ENCODE measurements around the gene NSD2. TPM values are rescaled to one million over a fixed set of nuclear protein-coding genes. Genes with fewer than 3 reads are reported as not detected.
"Not testable (repeated sequence)": the region's sequence is repeated elsewhere in the genome, so short reads cannot be mapped to it uniquely, and the experiment has no call there.

Gene NSD2
- total and polyA plus RNA-seq, 3 donors from 2014 or later: 108 to 144 (median 124) TPM

- Histone ChIP-seq H3K27ac (no peak overlapping the region), H3K4me3 (no peak overlapping the region), H3K9me3 (no peaks in the 10 kb centered on the region), H3K27me3 (no peaks in the 10 kb centered on the region), H3K36me3 (ENCODE audit: low read depth, missing control alignments) (no peaks in the 10 kb centered on the region), H3K4me1 (no peaks in the 10 kb centered on the region)
- TF ChIP-seq CTCF (IDR thresholded peaks at IDR 0.05) (no peak), POLR2A (IDR thresholded peaks at IDR 0.05) (no peak)
- DNase-seq: no peak
- 78 to 88% methylated on average over 6 of the region's 6 CpGs for WGBS, 2 donors
- intact Hi-C loops (cut with DNase I; ENCODE audit: low total_unique reads): loop anchor here (10.0 kb wide), 1 partner anchor 146 kb away; no protein-coding TSS in a partner anchor
Observed at GRCh38 chr4:1901127-1901526, 29.9 kb downstream of the NSD2 start.

GRCh38 chr4:1902243-1902642, 31.1 kb downstream of the NSD2 start:
- Histone ChIP-seq H3K9me3 (no peaks in the 10 kb centered on the region), H3K4me1 (no peaks in the 10 kb centered on the region), H3K36me3 (ENCODE audit: low read depth, missing control alignments) (no peaks in the 10 kb centered on the region), H3K27ac (no peak overlapping the region), H3K27me3 (no peaks in the 10 kb centered on the region), H3K4me3 (no peak overlapping the region)
- intact Hi-C loops (cut with DNase I; ENCODE audit: low total_unique reads): loop anchor here (10.0 kb wide), 1 partner anchor 147 kb away; no protein-coding TSS in a partner anchor
- WGBS, 2 donors: 87 to 100% methylated on average over 2 of the region's 2 CpGs
- DNase-seq: no peak
- TF ChIP-seq POLR2A (IDR thresholded peaks at IDR 0.05) (no peak), CTCF (IDR thresholded peaks at IDR 0.05) (no peak)

GRCh38 chr4:1903035-1903434, 31.8 kb downstream of the NSD2 start:
- no peak for TF ChIP-seq POLR2A (IDR thresholded peaks at IDR 0.05)
- TF ChIP-seq CTCF (IDR thresholded peaks at IDR 0.05): no peak
- no peak overlapping the region for H3K4me3 ChIP-seq
- no peaks in the 10 kb centered on the region for H3K27me3 ChIP-seq
- H3K9me3 ChIP-seq: no peaks in the 10 kb centered on the region
- intact Hi-C loops (cut with DNase I; ENCODE audit: low total_unique reads): loop anchor here (10.0 kb wide), 1 partner anchor 148 kb away; no protein-coding TSS in a partner anchor
- no peaks in the 10 kb centered on the region for H3K4me1 ChIP-seq
- DNase-seq: no peak
- no peak overlapping the region for H3K27ac ChIP-seq
- WGBS, 2 donors: 83 to 100% methylated on average over 1 of the region's 1 CpG
- no peaks in the 10 kb centered on the region for H3K36me3 ChIP-seq (ENCODE audit: low read depth, missing control alignments)

GRCh38 chr4:1904042-1904441, 32.8 kb downstream of the NSD2 start:
- no peaks in the 10 kb centered on the region for H3K9me3 ChIP-seq
- no peak overlapping the region for H3K27ac ChIP-seq
- H3K36me3 ChIP-seq (ENCODE audit: low read depth, missing control alignments): no peaks in the 10 kb centered on the region
- no peaks in the 10 kb centered on the region for H3K27me3 ChIP-seq
- H3K4me3 ChIP-seq: no peak overlapping the region
- intact Hi-C loops (cut with DNase I; ENCODE audit: low total_unique reads): loop anchor here (10.0 kb wide), 1 partner anchor 149 kb away; no protein-coding TSS in a partner anchor
- no peak for DNase-seq
- no peaks in the 10 kb centered on the region for H3K4me1 ChIP-seq
- no peak for TF ChIP-seq CTCF (IDR thresholded peaks at IDR 0.05)
- TF ChIP-seq POLR2A (IDR thresholded peaks at IDR 0.05): no peak
- WGBS, 2 donors: 73 to 76% methylated on average over 3 of the region's 3 CpGs

GRCh38 chr4:1907848-1908525, 36.8 kb downstream of the NSD2 start:
- H3K4me3 ChIP-seq: no peak overlapping the region
- WGBS, 2 donors: 88 to 92% methylated on average over 7 of the region's 7 CpGs
- intact Hi-C loops (cut with DNase I; ENCODE audit: low total_unique reads): loop anchor here (10.0 kb wide), 1 partner anchor 153 kb away; no protein-coding TSS in a partner anchor
- no peak for TF ChIP-seq POLR2A (IDR thresholded peaks at IDR 0.05)
- TF ChIP-seq CTCF (IDR thresholded peaks at IDR 0.05): no peak
- H3K9me3 ChIP-seq: no peaks in the 10 kb centered on the region
- H3K36me3 ChIP-seq (ENCODE audit: low read depth, missing control alignments): no peaks in the 10 kb centered on the region
- DNase-seq: no peak
- no peaks in the 10 kb centered on the region for H3K27me3 ChIP-seq
- H3K4me1 ChIP-seq: no peaks in the 10 kb centered on the region
- no peak overlapping the region for H3K27ac ChIP-seq

- H3K27me3 ChIP-seq; H3K9me3 ChIP-seq; H3K4me1 ChIP-seq; H3K27ac ChIP-seq; H3K36me3 ChIP-seq (ENCODE audit: low read depth, missing control alignments); DNase-seq; H3K4me3 ChIP-seq: not testable (repeated sequence)
- intact Hi-C loops (cut with DNase I; ENCODE audit: low total_unique reads): loop anchor here (10.0 kb wide), 1 partner anchor 155 kb away; no protein-coding TSS in a partner anchor
- WGBS, 2 donors: 93 to 96% methylated on average over 11 of the region's 11 CpGs
Observed at GRCh38 chr4:1909696-1910095, 38.5 kb downstream of the NSD2 start.

Measured in testis (tissue), 3 donors.